IMR-90 (cell line): ENCODE results near the gene NXF1.

ENCODE experiments used
- CTCF ChIP-seq: conservative IDR thresholded peaks from 2 replicates; pipeline ENCODE4 v1.5.1; 2012; ENCODE audit warnings: mild to moderate bottlenecking, low read depth, low read length, improper control_type of control experiment
- FOS ChIP-seq: fragments of 150-350 bp; IDR thresholded peaks from 2 replicates; pipeline ENCODE4 v1.6.1; 2016; ENCODE audit warnings: low read depth, low read length
- MAFK ChIP-seq: IDR thresholded peaks from 2 replicates; pipeline ENCODE4 v1.6.1; 2012; ENCODE audit warnings: low read depth, low read length, improper control_type of control experiment
- POLR2A ChIP-seq: IDR thresholded peaks from 2 replicates; pipeline ENCODE4 v1.6.1; 2012; ENCODE audit warnings: mild to moderate bottlenecking, low read depth, low read length
- RAD21 ChIP-seq: IDR thresholded peaks from 2 replicates; pipeline ENCODE4 v1.6.1; 2012; ENCODE audit warnings: low read length, improper control_type of control experiment
- RCOR1 ChIP-seq: IDR thresholded peaks from 2 replicates; pipeline ENCODE4 v1.6.1; 2012; ENCODE audit warnings: mild to moderate bottlenecking, low read length, improper control_type of control experiment; ENCODE audit not compliant: insufficient replicate concordance
- RFX5 ChIP-seq: IDR thresholded peaks from 2 replicates; pipeline ENCODE4 v1.8.0; 2012; ENCODE audit warnings: low read depth, mild to moderate bottlenecking, low read length, moderate library complexity

- no peak for TF ChIP-seq CTCF
- TF ChIP-seq FOS = peak; percentile 72; the same call in 1 of the 2 replicates
- no peak for TF ChIP-seq RAD21
- no peak for TF ChIP-seq MAFK
- TF ChIP-seq RCOR1 = no peak
- no peak for TF ChIP-seq RFX5
- peak; percentile 79; the same call in 1 of the 2 replicates for TF ChIP-seq POLR2A
Observed at GRCh38 chr11:62753736-62754603, 51.3 kb downstream of the NXF1 start, which contains the start of gene ZBTB3.
